Endothelial cell of umbilical vein (primary cell): ENCODE measurements around the gene ACAD11.

Experiments used
- CTCF ChIP-seq, 2 donors: IDR thresholded peaks; 1 replicate in 1 of 2; 2 replicates in 1 of 2; pipeline ENCODE4 v1.5.1; 2011; ENCODE audit warnings: low read length in 2 of 2, mild to moderate bottlenecking in 2 of 2, moderate library complexity in 2 of 2, control low read depth in 1 of 2, inconsistent platforms in 1 of 2, low read depth in 1 of 2; ENCODE audit not compliant: insufficient read depth in 1 of 2; ENCODE audit errors: extremely low read depth in 1 of 2
- EZH2 ChIP-seq: IDR thresholded peaks from 2 replicates; pipeline ENCODE4 v1.6.1; 2012; ENCODE audit warnings: borderline replicate concordance, low read depth, mild to moderate bottlenecking, moderate library complexity, low read length, inconsistent platforms; ENCODE audit not compliant: severe bottlenecking
- FOS ChIP-seq: IDR thresholded peaks from 2 replicates; pipeline ENCODE4 v1.6.1; 2011; ENCODE audit warnings: mild to moderate bottlenecking, low read length, moderate library complexity, borderline replicate concordance; ENCODE audit not compliant: insufficient read depth
- MAX ChIP-seq: IDR thresholded peaks from 2 replicates; pipeline ENCODE4 v1.6.1; 2011; ENCODE audit not compliant: insufficient read depth, insufficient read length
- MYC ChIP-seq: IDR thresholded peaks from one replicate; pipeline ENCODE4 v1.6.1; 2011; ENCODE audit warnings: mild to moderate bottlenecking, low read depth, low read length
- POLR2A ChIP-seq: IDR thresholded peaks from 2 replicates; pipeline ENCODE4 v1.6.1; 2012; ENCODE audit warnings: low read depth, mild to moderate bottlenecking, control low read depth, low read length
- POLR2AphosphoS5 ChIP-seq: IDR thresholded peaks from 2 replicates; pipeline ENCODE4 v1.6.1; 2012; ENCODE audit warnings: low read depth, mild to moderate bottlenecking, control low read depth, low read length, moderate library complexity; ENCODE audit not compliant: insufficient read depth

- TF ChIP-seq EZH2, result no peak
- no peak for TF ChIP-seq FOS
- TF ChIP-seq MAX, result no peak
- no peak for TF ChIP-seq POLR2A
- no peak for TF ChIP-seq CTCF (IDR thresholded peaks at IDR 0.05; ENCODE audit: extremely low read depth in 1 of 2, insufficient read depth in 1 of 2, low read depth in 1 of 2, low read length in 2 of 2)
- TF ChIP-seq POLR2AphosphoS5, result no peak
- no peak for TF ChIP-seq MYC
These were observed 15.8 kb upstream of the ACAD11 start for GRCh38 chr3:132675408-132675807.
